Measurements from ENCODE around the gene KCNG3.
"Not testable (repeated sequence)": the region's sequence is repeated elsewhere in the genome, so short reads cannot be mapped to it uniquely, and the experiment has no call there.

The KCNG3 gene

DNA sequence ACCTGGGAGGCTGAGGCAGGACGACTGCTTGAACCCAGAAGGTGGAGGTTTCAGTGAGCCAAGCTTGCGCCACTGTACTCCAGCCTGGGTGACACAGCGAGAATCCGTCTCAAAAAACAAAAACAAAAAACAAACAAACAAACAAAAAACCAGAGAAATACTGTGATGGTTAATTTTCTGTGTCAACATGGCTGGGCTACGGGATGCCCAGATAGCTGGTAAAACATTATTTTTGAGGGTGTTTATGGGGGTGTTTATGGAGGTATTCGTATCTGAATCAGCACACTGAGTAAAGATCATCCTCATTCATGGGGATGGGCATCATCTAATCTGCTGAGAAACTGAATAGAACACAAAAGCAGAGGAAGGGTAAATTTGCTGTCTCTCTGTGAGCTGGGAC lies 92.0 kb downstream of the KCNG3 start:
- H3K27me3 ChIP-seq: no peaks in the 10 kb centered on the region
- no peak overlapping the region for H3K27ac ChIP-seq
- TF ChIP-seq CTCF (IDR thresholded peaks at IDR 0.05): no peak
- no peaks in the 10 kb centered on the region for H3K9me3 ChIP-seq
- H3K36me3 ChIP-seq: no peaks in the 10 kb centered on the region
- no peaks in the 10 kb centered on the region for H3K4me1 ChIP-seq (ENCODE audit: control insufficient read depth in 1 of 2, insufficient read depth in 1 of 2, low read depth in 1 of 2, low read length in 1 of 2)
- no peak overlapping the region for H3K4me3 ChIP-seq (ENCODE audit: low read depth in 1 of 2, low read length in 1 of 2)

DNA sequence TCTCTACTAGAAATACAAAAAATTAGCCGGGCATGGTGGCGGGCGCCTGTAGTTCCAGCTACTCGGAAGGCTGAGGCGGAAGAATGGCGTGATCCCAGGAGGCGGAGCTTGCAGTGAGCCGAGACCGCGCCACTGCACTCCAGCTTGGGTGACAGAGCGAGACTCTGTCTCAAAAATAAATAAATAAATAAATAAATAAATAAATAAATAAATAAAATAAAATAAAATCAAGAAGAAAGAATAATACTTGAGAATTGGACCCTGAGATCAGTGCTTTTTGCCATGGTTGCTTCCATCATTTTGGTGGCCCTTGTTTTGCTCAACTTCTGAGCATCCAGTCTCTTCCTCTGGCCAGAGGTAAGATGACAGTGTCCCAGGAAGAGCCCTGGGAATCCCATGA lies 95.7 kb downstream of the KCNG3 start:
- not testable (repeated sequence) for H3K4me3 ChIP-seq (ENCODE audit: low read depth in 1 of 2, low read length in 1 of 2)

GRCh38 chr2:42393320-42393719 lies 100.5 kb downstream of the KCNG3 start:
- H3K27ac ChIP-seq; H3K4me1 ChIP-seq (ENCODE audit: control insufficient read depth in 1 of 2, insufficient read depth in 1 of 2, low read depth in 1 of 2, low read length in 1 of 2); H3K9me3 ChIP-seq; H3K4me3 ChIP-seq (ENCODE audit: low read depth in 1 of 2, low read length in 1 of 2); H3K36me3 ChIP-seq: not testable (repeated sequence)
- peaks cover 21% of the 10 kb centered on the region for H3K27me3 ChIP-seq

More for the DNA sequence above, 95.7 kb downstream of the KCNG3 start:
- not testable (repeated sequence) for H3K4me1 ChIP-seq (ENCODE audit: control insufficient read depth in 1 of 2, insufficient read depth in 1 of 2, low read depth in 1 of 2, low read length in 1 of 2); H3K36me3 ChIP-seq; H3K27ac ChIP-seq; H3K9me3 ChIP-seq
- H3K27me3 ChIP-seq: peaks cover 11% of the 10 kb centered on the region

GRCh38 chr2:42392191-42392590 lies 101.6 kb downstream of the KCNG3 start:
- Histone ChIP-seq H3K36me3 (no peaks in the 10 kb centered on the region), H3K4me3 (ENCODE audit: low read depth in 1 of 2, low read length in 1 of 2) (no peak overlapping the region), H3K27me3 (peaks cover 21% of the 10 kb centered on the region), H3K9me3 (no peaks in the 10 kb centered on the region), H3K27ac (no peak overlapping the region), H3K4me1 (ENCODE audit: control insufficient read depth in 1 of 2, insufficient read depth in 1 of 2, low read depth in 1 of 2, low read length in 1 of 2) (no peaks in the 10 kb centered on the region)
- no peak for TF ChIP-seq CTCF (IDR thresholded peaks at IDR 0.05)

Data from neutrophil (primary cell).